Mononuclear cell (primary cell): ENCODE data around the gene SLC2A9. TPM values are rescaled to one million over a fixed set of nuclear protein-coding genes. Genes with fewer than 3 reads are reported as not detected.
"Not testable (repeated sequence)": the region's sequence is repeated elsewhere in the genome, so short reads cannot be mapped to it uniquely, and the experiment has no call there.

Experiments
- H3K27me3 ChIP-seq: 2 replicates; pipeline ENCODE4 v1.6.0; 2011; ENCODE audit warnings: low read length, control low read depth; ENCODE audit not compliant: insufficient read depth
- H3K4me1 ChIP-seq: 2 replicates; pipeline ENCODE4 v1.5.1; 2011; ENCODE audit warnings: mild to moderate bottlenecking, low read length, control low read depth; ENCODE audit not compliant: insufficient read depth
- H3K4me3 ChIP-seq: 2 replicates; pipeline ENCODE4 v1.5.1; 2011; ENCODE audit warnings: mild to moderate bottlenecking, low read length, moderate library complexity
- H3K9me3 ChIP-seq: 2 replicates; pipeline ENCODE4 v1.5.1; 2011; ENCODE audit warnings: low read depth, mild to moderate bottlenecking, control low read depth, low read length
- total RNA-seq: library from RNA; depleted of rRNA; stranded (reverse); fragments of >200 nt; gene quantifications from one replicate; pipeline ENCODE4 v1.2.3, GENCODE V29; 2012

Gene SLC2A9
- total RNA-seq, 1 donor, result 5.0 TPM

DNA sequence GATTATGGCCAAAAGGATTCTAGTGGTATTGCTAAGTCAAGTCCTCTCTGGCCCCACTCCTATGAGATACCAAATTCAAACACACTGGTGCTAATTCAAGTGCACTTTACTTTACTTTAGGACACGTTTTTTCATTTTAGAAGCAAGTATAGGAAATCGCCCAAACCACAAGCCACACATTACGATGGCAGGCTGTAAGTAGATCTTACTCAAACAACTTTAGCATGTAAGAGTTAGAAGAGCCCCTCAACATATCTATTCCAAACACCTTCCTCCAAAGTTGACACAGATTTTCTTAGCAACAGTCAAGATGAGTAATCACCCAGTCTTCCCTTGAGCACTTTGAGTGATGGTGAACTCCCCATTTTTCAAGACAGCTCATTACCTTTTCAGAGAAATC, 196.2 kb downstream of the SLC2A9 start:
- no peaks in the 10 kb centered on the region for H3K4me1 ChIP-seq
- no peaks in the 10 kb centered on the region for H3K9me3 ChIP-seq
- H3K27me3 ChIP-seq, result peaks cover 3% of the 10 kb centered on the region
- no peak overlapping the region for H3K4me3 ChIP-seq

DNA sequence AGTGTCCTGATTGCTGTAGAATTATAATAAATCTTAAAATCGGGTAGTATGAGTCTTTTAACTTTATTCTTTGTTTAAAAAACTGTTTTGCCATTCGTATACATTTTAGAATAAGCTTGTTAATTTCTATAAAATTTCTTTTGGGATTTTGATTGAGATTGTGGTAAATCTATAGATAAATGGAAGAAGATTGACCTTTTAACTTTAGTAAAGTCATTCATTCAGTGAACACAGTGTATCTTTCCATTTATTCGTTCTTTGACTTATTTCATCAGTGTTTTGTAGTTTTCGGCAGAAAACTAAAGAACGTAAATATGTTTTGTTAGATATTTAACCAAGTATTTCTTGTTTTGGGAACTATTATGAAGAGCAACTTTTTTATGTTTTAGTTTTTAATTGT, 201.0 kb downstream of the SLC2A9 start:
- H3K4me3 ChIP-seq, result no peak overlapping the region
- H3K9me3 ChIP-seq, result no peaks in the 10 kb centered on the region
- H3K27me3 ChIP-seq, result peaks cover 3% of the 10 kb centered on the region
- no peaks in the 10 kb centered on the region for H3K4me1 ChIP-seq

DNA sequence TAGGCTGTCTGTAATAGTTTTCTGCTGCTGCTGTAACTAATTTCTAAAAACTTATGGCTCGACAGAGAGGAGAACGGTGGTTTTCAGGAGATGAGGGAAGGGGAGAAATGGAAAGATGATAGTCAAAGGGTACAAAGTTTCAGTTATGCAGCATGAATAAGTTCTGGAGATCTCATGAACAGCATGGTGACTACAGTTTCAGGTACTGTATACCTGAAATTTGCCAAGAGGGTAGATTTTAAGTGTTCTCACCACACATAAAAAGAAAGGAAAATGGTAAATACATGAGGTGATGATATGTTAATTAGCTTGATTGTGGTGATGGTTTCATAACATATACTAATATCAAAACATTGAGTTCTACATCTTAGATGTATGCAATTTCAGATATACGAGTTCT, 205.0 kb downstream of the SLC2A9 start:
- Histone ChIP-seq H3K4me1 (peaks cover 3% of the 10 kb centered on the region), H3K4me3 (no peak overlapping the region), H3K27me3 (no peaks in the 10 kb centered on the region), H3K9me3 (no peaks in the 10 kb centered on the region)

DNA sequence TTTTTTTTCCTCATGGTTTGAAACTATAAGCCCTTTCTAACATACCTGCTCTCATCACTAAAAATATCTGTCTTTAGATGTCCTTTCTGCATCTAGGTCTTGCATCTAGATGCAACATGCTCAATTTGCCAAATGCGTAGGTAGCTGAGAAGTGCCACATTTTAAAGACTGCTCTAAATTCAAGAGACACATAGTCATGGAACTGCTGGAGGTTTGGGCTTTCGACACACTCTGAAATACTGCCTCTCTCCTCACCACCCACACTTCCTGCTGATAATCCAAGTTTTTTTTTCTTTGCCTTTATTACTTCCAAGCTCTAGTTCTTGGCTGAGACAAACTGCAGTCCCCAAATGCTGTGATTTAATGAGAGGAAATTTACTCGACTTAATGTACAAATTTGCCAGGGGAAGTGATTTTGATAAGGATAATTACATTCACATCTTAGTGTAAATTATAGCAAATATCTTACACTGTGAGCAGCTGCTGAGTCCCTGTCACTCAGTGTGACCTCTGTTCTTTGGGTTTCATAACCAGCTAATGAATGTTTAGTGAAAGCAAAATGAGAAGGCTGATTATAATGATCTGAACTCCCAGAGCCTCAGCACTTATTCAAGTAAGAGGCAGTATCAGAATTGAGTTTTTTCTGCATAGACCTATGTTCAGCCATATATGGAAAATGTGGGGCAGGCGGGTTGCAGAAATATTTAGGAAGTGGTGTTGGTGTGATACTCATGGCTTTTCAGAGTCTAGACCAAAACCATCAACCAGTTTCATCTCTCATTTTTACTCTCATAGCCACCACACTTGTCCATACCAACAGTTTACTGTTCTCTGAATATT, 208.6 kb downstream of the SLC2A9 start:
- peaks cover 3% of the 10 kb centered on the region for H3K4me1 ChIP-seq
- H3K4me3 ChIP-seq, result no peak overlapping the region
- H3K27me3 ChIP-seq, result no peaks in the 10 kb centered on the region
- no peaks in the 10 kb centered on the region for H3K9me3 ChIP-seq

DNA sequence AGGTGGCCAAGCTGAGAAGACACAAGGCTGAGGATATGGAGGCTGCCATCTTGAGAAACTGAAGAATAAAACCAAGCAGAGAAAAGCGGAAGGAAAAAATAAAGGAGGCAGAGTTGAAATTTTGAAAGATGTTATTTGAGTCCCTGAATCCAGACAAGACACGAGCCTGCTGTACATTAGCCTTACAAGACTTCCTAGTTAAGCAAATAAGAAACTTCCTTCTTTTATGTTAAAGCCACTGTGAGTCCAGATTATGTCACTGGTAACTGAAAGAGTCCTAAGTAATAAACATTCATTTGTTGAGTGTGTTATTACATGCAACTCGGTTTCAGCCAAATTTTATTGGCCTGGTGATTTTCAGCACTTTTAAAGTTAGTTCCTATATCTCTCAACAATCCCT, 209.5 kb downstream of the SLC2A9 start:
- Histone ChIP-seq H3K27me3 (no peaks in the 10 kb centered on the region), H3K9me3 (no peaks in the 10 kb centered on the region), H3K4me1 (peaks cover 3% of the 10 kb centered on the region), H3K4me3 (no peak overlapping the region)

DNA sequence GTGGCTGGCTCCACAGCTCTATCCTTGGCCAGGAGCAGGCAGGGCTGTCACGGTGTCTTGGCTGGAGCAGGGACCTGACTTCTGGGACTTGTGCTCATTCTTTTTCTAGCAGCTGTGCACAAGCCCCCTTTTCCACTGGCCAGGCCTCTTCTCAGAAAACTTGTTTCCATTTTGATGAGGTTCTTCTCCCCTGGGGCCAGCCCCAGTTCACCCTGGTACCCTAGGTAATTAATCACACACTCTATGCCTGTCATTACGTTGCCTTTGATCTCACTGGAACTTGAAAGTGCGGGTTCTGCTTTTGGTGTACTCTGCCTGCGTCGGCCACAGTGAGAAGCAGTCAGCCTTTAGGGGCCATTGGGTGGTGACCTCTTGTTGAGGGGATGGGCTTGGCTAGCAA, 213.2 kb downstream of the SLC2A9 start:
- peaks cover 3% of the 10 kb centered on the region for H3K4me1 ChIP-seq

DNA sequence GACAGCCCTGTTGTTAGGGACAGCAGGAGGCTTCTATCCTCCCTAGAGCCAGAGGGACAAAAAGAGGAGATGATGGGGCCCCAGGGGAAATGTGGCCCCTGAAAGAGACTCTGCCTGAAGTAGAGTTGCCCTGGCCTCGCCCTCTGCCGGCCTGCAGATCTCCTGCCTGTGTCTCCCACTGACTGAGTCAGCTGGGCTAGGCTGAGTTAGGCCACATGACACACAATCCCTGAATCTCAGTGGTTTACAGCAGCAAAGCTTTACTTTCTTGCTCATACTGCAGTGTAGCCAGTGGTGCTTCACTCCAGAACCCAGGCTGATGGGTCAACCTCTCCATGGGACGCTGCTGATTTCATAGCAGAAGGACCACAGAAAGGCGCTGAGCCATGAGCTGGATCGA, 216.4 kb downstream of the SLC2A9 start:
- H3K9me3 ChIP-seq, result no peaks in the 10 kb centered on the region
- no peaks in the 10 kb centered on the region for H3K27me3 ChIP-seq
- H3K4me3 ChIP-seq, result no peak overlapping the region
- H3K4me1 ChIP-seq, result no peaks in the 10 kb centered on the region

More for the DNA sequence above, 213.2 kb downstream of the SLC2A9 start:
- Histone ChIP-seq H3K27me3 (no peaks in the 10 kb centered on the region), H3K4me3 (no peak overlapping the region), H3K9me3 (no peaks in the 10 kb centered on the region)

DNA sequence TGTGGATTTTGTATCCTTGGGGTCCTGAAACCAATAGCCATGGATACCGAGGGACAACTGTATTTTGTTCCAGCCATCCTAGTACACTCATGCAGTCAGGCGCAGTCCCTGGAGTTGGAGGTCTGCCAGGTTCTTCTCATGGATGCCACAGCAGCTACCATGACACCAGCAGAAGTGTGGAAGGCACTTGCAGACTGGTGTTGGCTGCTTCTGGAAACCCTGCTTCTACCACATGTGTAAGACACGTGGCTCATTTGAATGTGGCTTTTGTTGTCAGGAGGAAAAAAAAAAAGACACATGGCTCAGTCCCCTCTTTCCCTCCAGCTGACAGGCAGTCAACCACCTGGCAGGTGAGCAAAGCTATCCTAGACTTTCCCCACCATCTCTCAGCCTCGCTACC, 220.4 kb downstream of the SLC2A9 start:
- Histone ChIP-seq H3K4me1 (no peaks in the 10 kb centered on the region), H3K4me3 (no peak overlapping the region), H3K9me3 (no peaks in the 10 kb centered on the region), H3K27me3 (no peaks in the 10 kb centered on the region)

DNA sequence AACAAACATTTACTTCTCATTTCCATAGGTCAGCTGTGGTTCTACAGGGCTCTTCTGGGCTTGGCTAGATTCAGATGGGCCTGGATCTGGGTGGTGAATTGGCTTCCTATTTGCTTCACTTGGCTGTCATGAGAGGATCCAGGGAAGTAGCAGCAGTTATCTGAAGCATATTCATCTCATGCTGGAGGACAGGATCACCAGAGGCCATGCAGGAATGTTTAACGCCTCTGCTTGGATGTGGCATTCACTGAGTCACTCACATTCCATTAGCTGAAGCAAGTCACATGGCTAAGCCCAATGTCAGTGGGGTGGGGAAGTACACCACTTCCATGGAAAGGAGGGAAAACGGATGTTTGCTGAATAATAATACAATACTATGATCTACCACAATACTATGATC, 224.7 kb downstream of the SLC2A9 start:
- not testable (repeated sequence) for H3K4me1 ChIP-seq, H3K9me3 ChIP-seq, H3K27me3 ChIP-seq, H3K4me3 ChIP-seq

DNA sequence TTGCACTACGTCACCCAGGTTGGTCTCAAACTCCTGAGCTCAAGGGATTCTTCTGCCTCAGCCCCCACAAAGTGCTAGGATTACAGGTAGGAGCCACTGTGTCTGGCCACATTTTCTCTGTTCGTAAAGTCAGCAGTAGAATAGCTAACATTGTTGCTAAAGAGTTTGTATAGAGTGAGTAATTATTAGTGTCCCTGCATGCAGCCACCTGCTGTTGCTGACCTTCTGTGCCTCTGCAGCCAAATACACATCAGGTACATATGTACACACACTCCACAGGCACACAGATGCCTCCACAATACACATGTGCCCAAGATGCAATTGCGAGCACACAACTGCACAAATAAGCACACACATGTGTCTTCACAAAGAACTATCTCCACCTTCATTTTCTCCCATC, 228.9 kb downstream of the SLC2A9 start:
- H3K4me1 ChIP-seq, result no peaks in the 10 kb centered on the region
- no peaks in the 10 kb centered on the region for H3K9me3 ChIP-seq
- peaks cover 2% of the 10 kb centered on the region for H3K27me3 ChIP-seq
- H3K4me3 ChIP-seq, result no peak overlapping the region

DNA sequence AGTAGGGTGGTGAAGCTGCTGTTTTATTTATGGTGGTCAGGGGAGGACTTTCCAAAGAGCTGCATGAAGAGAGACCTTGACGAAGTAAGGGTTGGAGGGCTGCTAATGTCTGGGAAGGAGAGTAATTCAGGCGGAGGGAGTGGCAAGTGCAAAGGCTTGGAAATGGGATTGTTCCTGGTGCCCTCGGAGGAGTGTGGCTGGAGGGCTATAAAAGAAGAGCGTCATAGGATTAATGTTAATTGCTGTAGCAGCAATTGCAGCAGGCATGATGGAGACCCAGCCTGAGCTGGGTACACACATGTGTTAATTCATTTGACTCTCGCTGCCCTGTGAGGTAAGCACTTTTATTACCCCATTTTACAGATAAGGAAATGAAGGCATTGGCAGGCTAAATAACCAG, 235.4 kb downstream of the SLC2A9 start:
- not testable (repeated sequence) for H3K4me1 ChIP-seq, H3K4me3 ChIP-seq, H3K27me3 ChIP-seq, H3K9me3 ChIP-seq

DNA sequence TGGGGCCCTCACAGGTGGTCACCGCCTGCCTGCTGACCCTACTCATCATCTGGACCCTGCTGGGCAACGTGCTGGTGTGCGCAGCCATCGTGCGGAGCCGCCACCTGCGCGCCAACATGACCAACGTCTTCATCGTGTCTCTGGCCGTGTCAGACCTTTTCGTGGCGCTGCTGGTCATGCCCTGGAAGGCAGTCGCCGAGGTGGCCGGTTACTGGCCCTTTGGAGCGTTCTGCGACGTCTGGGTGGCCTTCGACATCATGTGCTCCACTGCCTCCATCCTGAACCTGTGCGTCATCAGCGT, 239.2 kb downstream of the SLC2A9 start:
- Histone ChIP-seq H3K4me1 (no peaks in the 10 kb centered on the region), H3K9me3 (no peaks in the 10 kb centered on the region), H3K27me3 (peaks cover 18% of the 10 kb centered on the region), H3K4me3 (no peak overlapping the region)

DNA sequence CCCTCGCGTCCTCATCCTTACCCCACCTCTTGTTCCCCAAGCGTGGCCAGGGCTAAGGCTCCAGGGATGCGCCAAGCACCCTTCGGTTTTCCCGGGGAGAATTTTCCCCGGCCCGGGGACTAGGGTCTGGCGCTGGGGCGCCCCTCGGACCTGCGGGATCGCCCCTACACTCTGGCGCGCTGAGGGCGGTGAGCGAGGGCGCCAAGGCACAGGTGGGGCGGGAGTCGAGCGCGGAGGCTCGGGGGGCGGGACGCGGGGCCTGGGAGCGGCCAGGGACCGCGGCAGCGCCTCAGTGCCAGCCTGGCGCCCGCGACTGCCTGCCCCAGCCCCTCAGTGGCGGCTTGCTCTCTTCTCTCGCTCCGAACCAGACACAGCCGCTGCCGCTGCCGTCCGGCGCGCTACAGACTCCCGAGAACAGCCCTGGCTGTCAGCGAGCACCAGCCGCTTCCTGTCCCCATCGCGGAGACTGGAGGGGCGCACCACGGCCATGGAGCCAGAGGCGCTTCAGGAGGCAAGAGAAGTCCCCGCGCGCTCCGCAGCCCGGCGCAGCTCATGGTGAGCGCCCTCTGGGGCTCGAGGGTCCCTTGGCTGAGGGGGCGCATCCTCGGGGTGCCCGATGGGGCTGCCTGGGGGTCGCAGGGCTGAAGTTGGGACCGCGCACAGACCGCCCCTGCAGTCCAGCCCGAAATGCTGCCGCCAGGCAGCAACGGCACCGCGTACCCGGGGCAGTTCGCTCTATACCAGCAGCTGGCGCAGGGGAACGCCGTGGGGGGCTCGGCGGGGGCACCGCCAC, 239.8 kb downstream of the SLC2A9 start, which contains the start of gene DRD5:
TSS of gene DRD5 (plus strand) at position 292 of the 793 bp plus-strand sequence. CDS start at position 688, 396 bp downstream.
- Histone ChIP-seq H3K4me1 (no peaks in the 10 kb centered on the region), H3K27me3 (peaks cover 18% of the 10 kb centered on the region), H3K4me3 (no peak within 1 kb of the TSS), H3K9me3 (no peaks in the 10 kb centered on the region)
